Neural cell (in vitro differentiated cells): Measurements from ENCODE around the gene STK24. TPM values are rescaled to one million over a fixed set of nuclear protein-coding genes. Genes with fewer than 3 reads are reported as not detected.

Source experiments
- H2AFZ ChIP-seq: fragments of 200-600, 300-800 bp; sonication (generic), shearing (Covaris generic); 2 replicates; pipeline ENCODE4 v1.6.0; 2014; ENCODE audit warnings: low read depth, mild to moderate bottlenecking, antibody characterized with exemption, low read length, moderate library complexity
- H3F3A ChIP-seq: fragments of 200-600 bp; shearing (Covaris generic); 2 replicates; pipeline ENCODE4 v1.6.1; 2016; ENCODE audit warnings: mild to moderate bottlenecking, moderate library complexity, mixed read lengths, antibody characterized with exemption, low read length; ENCODE audit not compliant: insufficient read depth, poor library complexity, severe bottlenecking
- H3K27ac ChIP-seq: fragments of 200-600, 300-800 bp; sonication (generic), shearing (Covaris generic); 2 replicates; pipeline ENCODE4 v1.5.1; 2014; ENCODE audit warnings: mild to moderate bottlenecking, low read length, moderate library complexity
- H3K27me3 ChIP-seq: fragments of 300-800, 200-600 bp; sonication (generic), shearing (Covaris generic); 2 replicates; pipeline ENCODE4 v1.6.0; 2014; ENCODE audit warnings: mild to moderate bottlenecking, low read depth, low read length, moderate library complexity; ENCODE audit not compliant: insufficient read depth
- H3K36me3 ChIP-seq: fragments of 300-800, 200-600 bp; sonication (generic), shearing (Covaris generic); 2 replicates; pipeline ENCODE4 v1.5.1; 2014; ENCODE audit warnings: mild to moderate bottlenecking, antibody characterized with exemption, low read length, moderate library complexity; ENCODE audit not compliant: insufficient read depth
- H3K4me2 ChIP-seq: fragments of 300-800, 200-600 bp; sonication (generic), shearing (Covaris generic); 2 replicates; pipeline ENCODE4 v1.6.0; 2014; ENCODE audit warnings: mild to moderate bottlenecking, low read length
- H3K4me3 ChIP-seq: fragments of 300-800, 200-600 bp; sonication (generic), shearing (Covaris generic); 2 replicates; pipeline ENCODE4 v1.5.1; 2014; ENCODE audit warnings: mild to moderate bottlenecking, low read length, moderate library complexity
- H3K79me2 ChIP-seq: fragments of 200-600 bp; shearing (Covaris generic); replicated peaks from 2 replicates; pipeline ENCODE4 v1.6.0; 2014; ENCODE audit warnings: mild to moderate bottlenecking, low read length, moderate library complexity; ENCODE audit not compliant: insufficient read depth
- H3K9ac ChIP-seq: fragments of 300-800, 200-600 bp; sonication (generic), shearing (Covaris generic); 2 replicates; pipeline ENCODE4 v1.6.1; 2016; ENCODE audit warnings: mild to moderate bottlenecking, low read length, mixed read lengths
- H3K9me2 ChIP-seq: fragments of 200-600 bp; shearing (Covaris generic); 2 replicates; pipeline ENCODE4 v1.6.1; 2016; ENCODE audit warnings: mild to moderate bottlenecking, low read length, mixed read lengths; ENCODE audit not compliant: insufficient read depth
- H3K9me3 ChIP-seq: fragments of 200-600, 300-800 bp; sonication (generic), shearing (Covaris generic); 2 replicates; pipeline ENCODE4 v1.6.1; 2016; ENCODE audit warnings: mild to moderate bottlenecking, mixed run types, low read length, moderate library complexity, mixed read lengths
- H4K20me1 ChIP-seq: fragments of 200-600 bp; shearing (Covaris generic); 2 replicates; pipeline ENCODE4 v1.6.1; 2016; ENCODE audit warnings: mild to moderate bottlenecking, mixed run types; ENCODE audit not compliant: insufficient read depth
- EZH2 ChIP-seq: fragments of 200-600, 300-800 bp; shearing (Covaris generic), sonication (generic); IDR thresholded peaks from 2 replicates; pipeline ENCODE4 v1.6.1; 2014; ENCODE audit warnings: antibody characterized with exemption, low read length, borderline replicate concordance, mild to moderate bottlenecking; ENCODE audit not compliant: insufficient read depth, poor library complexity, severe bottlenecking
- MXI1 ChIP-seq: fragments of 450-650 bp; conservative IDR thresholded peaks from 2 replicates; pipeline ENCODE4 v1.6.1; 2014; ENCODE audit warnings: antibody characterized with exemption, mild to moderate bottlenecking; ENCODE audit not compliant: poor library complexity, severe bottlenecking
- POLR2AphosphoS5 ChIP-seq: IDR thresholded peaks from 2 replicates; pipeline ENCODE4 v1.6.1; 2012
- RAD21 ChIP-seq: fragments of 450-650 bp; conservative IDR thresholded peaks from 2 replicates; pipeline ENCODE4 v1.6.1; 2014; ENCODE audit warnings: antibody characterized with exemption, mild to moderate bottlenecking, moderate library complexity
- SMC3 ChIP-seq: fragments of 450-650 bp; conservative IDR thresholded peaks from 2 replicates; pipeline ENCODE4 v1.6.1; 2014; ENCODE audit warnings: antibody characterized with exemption, mild to moderate bottlenecking, moderate library complexity; ENCODE audit not compliant: poor library complexity
- TAF1 ChIP-seq: IDR thresholded peaks from 2 replicates; pipeline ENCODE4 v1.6.1; 2012; ENCODE audit warnings: low read depth
- polyA plus RNA-seq: library from polyadenylated mRNA; depleted of rRNA; stranded (reverse); fragments of >200 nt; gene quantifications from 2 replicates; pipeline ENCODE4 v1.2.3, GENCODE V29; 2014
- TF ChIP-seq, protein P1 (sequence below): IDR thresholded peaks from 2 replicates; pipeline ENCODE4 v1.6.1; 2012; ENCODE audit warnings: borderline replicate concordance
- TF ChIP-seq, protein P2 (sequence below): fragments of 450-650 bp; IDR thresholded peaks from 2 replicates; pipeline ENCODE4 v1.5.1; 2014; ENCODE audit warnings: antibody characterized with exemption, mild to moderate bottlenecking, moderate library complexity; ENCODE audit not compliant: poor library complexity, severe bottlenecking

STK24 gene
- polyA plus RNA-seq, 1 donor from 2014 or later = 66.0 TPM

DNA sequence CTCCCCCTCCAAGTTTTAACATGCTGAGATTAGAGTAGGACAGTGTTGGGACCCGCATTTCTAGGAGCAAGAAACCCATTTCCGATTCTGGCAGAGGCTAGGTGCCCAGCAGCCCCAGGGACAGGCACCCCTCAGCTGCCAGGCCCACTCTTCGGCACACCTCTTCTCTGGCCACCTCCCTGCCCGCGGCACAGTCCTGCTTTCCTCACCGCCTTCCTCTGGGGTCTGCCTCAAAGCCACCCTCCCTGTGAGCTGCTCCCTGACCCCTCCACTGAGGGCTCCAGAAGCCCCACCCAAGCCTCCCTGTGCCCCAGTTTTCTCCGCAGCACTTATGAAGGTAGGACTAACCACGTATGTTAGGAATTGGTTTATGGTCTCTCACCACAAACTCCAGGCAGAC lies 79.9 kb downstream of the STK24 start:
- no peak overlapping the region for H3K9ac ChIP-seq
- no peak overlapping the region for H3K27ac ChIP-seq
- H3F3A ChIP-seq = no peaks in the 10 kb centered on the region
- H3K27me3 ChIP-seq = no peaks in the 10 kb centered on the region
- H2AFZ ChIP-seq = no peak overlapping the region
- TF ChIP-seq, protein P1, sequence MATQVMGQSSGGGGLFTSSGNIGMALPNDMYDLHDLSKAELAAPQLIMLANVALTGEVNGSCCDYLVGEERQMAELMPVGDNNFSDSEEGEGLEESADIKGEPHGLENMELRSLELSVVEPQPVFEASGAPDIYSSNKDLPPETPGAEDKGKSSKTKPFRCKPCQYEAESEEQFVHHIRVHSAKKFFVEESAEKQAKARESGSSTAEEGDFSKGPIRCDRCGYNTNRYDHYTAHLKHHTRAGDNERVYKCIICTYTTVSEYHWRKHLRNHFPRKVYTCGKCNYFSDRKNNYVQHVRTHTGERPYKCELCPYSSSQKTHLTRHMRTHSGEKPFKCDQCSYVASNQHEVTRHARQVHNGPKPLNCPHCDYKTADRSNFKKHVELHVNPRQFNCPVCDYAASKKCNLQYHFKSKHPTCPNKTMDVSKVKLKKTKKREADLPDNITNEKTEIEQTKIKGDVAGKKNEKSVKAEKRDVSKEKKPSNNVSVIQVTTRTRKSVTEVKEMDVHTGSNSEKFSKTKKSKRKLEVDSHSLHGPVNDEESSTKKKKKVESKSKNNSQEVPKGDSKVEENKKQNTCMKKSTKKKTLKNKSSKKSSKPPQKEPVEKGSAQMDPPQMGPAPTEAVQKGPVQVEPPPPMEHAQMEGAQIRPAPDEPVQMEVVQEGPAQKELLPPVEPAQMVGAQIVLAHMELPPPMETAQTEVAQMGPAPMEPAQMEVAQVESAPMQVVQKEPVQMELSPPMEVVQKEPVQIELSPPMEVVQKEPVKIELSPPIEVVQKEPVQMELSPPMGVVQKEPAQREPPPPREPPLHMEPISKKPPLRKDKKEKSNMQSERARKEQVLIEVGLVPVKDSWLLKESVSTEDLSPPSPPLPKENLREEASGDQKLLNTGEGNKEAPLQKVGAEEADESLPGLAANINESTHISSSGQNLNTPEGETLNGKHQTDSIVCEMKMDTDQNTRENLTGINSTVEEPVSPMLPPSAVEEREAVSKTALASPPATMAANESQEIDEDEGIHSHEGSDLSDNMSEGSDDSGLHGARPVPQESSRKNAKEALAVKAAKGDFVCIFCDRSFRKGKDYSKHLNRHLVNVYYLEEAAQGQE = no peak
- no peak for TF ChIP-seq MXI1
- TF ChIP-seq, protein P2, sequence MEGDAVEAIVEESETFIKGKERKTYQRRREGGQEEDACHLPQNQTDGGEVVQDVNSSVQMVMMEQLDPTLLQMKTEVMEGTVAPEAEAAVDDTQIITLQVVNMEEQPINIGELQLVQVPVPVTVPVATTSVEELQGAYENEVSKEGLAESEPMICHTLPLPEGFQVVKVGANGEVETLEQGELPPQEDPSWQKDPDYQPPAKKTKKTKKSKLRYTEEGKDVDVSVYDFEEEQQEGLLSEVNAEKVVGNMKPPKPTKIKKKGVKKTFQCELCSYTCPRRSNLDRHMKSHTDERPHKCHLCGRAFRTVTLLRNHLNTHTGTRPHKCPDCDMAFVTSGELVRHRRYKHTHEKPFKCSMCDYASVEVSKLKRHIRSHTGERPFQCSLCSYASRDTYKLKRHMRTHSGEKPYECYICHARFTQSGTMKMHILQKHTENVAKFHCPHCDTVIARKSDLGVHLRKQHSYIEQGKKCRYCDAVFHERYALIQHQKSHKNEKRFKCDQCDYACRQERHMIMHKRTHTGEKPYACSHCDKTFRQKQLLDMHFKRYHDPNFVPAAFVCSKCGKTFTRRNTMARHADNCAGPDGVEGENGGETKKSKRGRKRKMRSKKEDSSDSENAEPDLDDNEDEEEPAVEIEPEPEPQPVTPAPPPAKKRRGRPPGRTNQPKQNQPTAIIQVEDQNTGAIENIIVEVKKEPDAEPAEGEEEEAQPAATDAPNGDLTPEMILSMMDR = no peak
- no peak for TF ChIP-seq SMC3
- TF ChIP-seq RAD21 = no peak
- TF ChIP-seq TAF1 = no peak
- H3K79me2 ChIP-seq = no peaks in the 10 kb centered on the region
- no peaks in the 10 kb centered on the region for H3K9me3 ChIP-seq
- no peaks in the 10 kb centered on the region for H4K20me1 ChIP-seq
- no peak overlapping the region for H3K4me2 ChIP-seq
- H3K36me3 ChIP-seq = no peaks in the 10 kb centered on the region
- H3K4me3 ChIP-seq = no peak overlapping the region
- no peaks in the 10 kb centered on the region for H3K9me2 ChIP-seq

DNA sequence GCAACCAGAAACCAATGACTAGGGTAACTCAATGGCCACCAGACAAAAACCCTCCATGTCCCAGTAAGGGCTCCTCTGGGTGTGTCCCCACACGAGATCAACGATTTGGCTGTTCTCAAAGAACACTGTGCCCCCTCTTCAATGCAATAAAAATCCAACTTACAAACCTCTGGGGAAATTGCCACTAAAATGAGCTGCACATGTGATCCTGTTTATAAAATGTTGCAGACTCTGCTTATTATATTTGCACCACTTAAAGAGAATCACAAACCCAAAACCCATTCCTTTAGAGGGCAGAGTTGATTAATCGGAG lies 80.5 kb downstream of the STK24 start:
- Histone ChIP-seq H3K4me2 (no peak overlapping the region), H2AFZ (no peak overlapping the region), H3K9me2 (no peaks in the 10 kb centered on the region), H3K9ac (no peak overlapping the region), H3K9me3 (no peaks in the 10 kb centered on the region), H3K27me3 (no peaks in the 10 kb centered on the region), H3F3A (no peaks in the 10 kb centered on the region), H3K79me2 (no peaks in the 10 kb centered on the region), H3K27ac (no peak overlapping the region), H4K20me1 (no peaks in the 10 kb centered on the region), H3K4me3 (no peak overlapping the region), H3K36me3 (no peaks in the 10 kb centered on the region)
- no peak for TF ChIP-seq EZH2

DNA sequence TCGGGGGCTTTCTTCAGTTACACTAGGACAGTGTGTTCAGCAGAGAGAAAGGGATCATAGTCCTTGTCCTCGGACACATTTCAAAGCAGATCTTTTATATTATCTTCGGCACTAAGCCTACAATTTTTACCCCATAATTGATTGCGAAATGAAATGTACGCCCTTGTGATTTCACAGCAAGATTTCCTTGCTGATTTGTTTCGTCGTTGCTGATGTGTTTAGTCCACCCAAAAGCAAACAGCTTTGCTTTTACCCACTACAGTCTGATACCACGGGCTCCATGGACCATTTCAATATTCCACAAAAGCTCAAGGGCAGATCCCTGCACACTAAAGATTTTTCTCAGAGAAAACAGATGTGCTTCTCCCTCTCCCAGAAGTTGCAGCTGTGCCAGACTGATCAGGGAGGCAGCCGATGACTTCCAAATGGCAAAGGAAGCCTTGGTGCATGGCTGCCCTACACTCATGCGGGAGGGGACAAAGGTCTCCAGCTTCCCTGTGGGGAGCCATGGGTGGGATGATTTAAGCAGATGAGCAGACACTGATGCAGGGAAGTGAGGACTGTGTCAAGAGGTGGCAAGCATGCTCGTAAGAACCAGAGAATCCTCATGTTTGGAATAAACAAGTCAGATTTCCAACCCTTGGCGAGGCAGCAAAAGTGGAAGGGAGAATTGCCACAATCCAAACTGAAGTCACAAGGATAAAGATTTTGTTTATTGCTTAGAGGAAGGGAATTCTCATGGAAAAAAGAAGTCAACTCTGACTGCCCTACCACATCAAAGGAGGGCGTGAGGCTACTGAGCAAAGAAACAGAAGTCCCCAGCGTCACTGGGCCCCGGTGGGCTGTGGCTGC lies 81.1 kb downstream of the STK24 start:
- H3K9me3 ChIP-seq = no peaks in the 10 kb centered on the region
- no peaks in the 10 kb centered on the region for H3K36me3 ChIP-seq
- H3K9me2 ChIP-seq = no peaks in the 10 kb centered on the region
- H3K4me3 ChIP-seq = no peak overlapping the region
- no peak overlapping the region for H3K9ac ChIP-seq
- no peaks in the 10 kb centered on the region for H3K27me3 ChIP-seq
- TF ChIP-seq MXI1 (no peak), EZH2 (no peak), TAF1 (no peak), POLR2AphosphoS5 (no peak)
- TF ChIP-seq, protein P1 = no peak
- no peaks in the 10 kb centered on the region for H3F3A ChIP-seq
- no peak overlapping the region for H3K4me2 ChIP-seq
- H2AFZ ChIP-seq = no peak overlapping the region
- H4K20me1 ChIP-seq = no peaks in the 10 kb centered on the region
- no peaks in the 10 kb centered on the region for H3K79me2 ChIP-seq
- no peak overlapping the region for H3K27ac ChIP-seq
